Stimulated activated CD4-positive, alpha-beta T cell treated with anti-CD3 and anti-CD28 coated beads, Interleukin-1b, Interleukin-23, amount 100 ng/mL, for 1 hour (primary cell): ENCODE measurements around the gene GOLGA2.
A peak's percentile ranks its signal among the peaks of the same experiment; 100 is the strongest.

Source experiments
- DNase-seq, 2 donors: peaks; one replicate each; pipeline ENCODE4 v3.0.0-alpha.2; 2020; ENCODE audit warnings: low read depth in 2 of 2

Gene GOLGA2, protein sequence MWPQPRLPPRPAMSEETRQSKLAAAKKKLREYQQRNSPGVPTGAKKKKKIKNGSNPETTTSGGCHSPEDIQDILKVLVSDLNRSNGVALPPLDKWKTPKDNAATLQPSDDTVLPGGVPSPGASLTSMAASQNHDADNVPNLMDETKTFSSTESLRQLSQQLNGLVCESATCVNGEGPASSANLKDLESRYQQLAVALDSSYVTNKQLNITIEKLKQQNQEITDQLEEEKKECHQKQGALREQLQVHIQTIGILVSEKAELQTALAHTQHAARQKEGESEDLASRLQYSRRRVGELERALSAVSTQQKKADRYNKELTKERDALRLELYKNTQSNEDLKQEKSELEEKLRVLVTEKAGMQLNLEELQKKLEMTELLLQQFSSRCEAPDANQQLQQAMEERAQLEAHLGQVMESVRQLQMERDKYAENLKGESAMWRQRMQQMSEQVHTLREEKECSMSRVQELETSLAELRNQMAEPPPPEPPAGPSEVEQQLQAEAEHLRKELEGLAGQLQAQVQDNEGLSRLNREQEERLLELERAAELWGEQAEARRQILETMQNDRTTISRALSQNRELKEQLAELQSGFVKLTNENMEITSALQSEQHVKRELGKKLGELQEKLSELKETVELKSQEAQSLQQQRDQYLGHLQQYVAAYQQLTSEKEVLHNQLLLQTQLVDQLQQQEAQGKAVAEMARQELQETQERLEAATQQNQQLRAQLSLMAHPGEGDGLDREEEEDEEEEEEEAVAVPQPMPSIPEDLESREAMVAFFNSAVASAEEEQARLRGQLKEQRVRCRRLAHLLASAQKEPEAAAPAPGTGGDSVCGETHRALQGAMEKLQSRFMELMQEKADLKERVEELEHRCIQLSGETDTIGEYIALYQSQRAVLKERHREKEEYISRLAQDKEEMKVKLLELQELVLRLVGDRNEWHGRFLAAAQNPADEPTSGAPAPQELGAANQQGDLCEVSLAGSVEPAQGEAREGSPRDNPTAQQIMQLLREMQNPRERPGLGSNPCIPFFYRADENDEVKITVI

DNA sequence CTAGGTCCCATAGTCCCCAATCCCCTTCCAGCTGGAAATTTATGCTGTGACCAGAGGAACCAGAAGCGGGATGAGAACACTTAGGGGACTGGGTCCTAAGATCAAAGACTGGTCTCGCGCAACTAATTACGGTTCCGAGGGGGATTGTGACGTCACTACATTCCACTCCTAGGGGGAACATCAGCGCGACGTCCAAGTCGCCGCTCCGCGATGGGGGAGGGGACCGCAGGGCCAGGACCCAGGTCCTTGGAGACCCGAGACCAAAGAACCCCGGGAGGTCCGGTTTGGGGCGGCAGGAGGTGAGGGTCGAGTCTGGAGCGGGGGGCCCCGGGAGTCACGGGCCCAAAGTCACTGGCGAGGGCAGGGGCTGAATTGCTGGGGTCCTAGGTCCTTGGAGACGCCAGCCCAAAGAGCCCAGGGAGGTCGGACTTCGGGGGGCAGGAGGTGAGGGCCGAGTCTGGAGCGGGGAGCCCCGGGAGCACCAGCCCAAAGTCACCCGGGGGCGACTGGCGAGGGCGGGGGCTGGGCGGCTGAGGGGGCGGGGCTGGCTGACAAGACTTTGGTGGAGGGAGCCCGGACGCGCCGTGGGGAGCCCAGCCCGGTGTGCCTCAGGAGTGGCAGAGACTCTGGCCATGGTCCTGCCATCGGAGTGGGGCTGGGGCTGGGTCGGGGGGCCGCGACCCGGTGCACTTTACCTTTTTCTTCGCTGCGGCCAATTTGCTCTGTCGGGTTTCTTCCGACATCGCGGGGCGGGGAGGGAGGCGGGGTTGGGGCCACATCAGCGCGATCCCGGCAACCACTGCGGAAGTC is at the start of gene GOLGA2:
Gene GOLGA2 (minus strand): TSS at position 810 of the 810 bp plus-strand sequence. CDS start 31 bp downstream, at position 779.
- no peak for DNase-seq

DNA sequence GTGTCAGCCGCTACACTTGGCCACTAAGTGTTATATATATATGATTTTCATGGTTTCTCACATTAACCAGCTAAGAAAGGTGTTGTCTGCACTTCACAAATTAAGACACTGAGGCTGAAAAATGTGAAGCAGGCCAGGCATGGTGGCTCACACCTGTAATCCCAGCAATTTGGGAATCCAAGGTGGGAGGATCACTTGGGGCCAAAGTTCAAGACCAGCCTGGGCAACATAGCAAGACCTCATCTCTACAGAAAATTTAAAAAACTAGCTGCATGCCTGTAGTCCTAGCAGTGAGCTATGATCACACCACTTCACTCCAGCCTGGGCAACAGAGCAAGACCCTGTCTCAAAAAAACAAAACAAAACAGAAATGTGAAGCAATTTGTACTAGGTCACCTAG is 48.6 kb upstream of the GOLGA2 start:
- DNase-seq = no peak

DNA sequence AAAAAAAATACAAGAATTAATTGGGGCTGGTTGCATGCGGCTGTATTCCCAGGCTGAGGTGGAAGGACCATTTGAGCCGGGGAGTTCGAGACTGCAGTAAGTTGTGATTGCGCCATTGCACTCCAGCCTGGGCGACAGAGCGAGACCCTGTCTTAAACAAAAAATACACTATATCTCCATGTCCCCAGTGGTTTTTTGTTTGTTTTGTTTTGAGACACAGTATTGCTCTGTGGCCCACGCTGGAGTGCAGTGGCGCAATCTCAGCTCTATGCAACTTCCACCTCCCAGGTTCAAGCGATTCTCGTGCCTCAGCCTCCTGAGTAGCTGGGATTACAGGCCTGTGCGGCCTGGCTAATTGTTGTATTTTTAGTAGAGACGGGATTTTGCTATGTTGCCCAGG is 48.0 kb upstream of the GOLGA2 start:
- DNase-seq = no peak

DNA sequence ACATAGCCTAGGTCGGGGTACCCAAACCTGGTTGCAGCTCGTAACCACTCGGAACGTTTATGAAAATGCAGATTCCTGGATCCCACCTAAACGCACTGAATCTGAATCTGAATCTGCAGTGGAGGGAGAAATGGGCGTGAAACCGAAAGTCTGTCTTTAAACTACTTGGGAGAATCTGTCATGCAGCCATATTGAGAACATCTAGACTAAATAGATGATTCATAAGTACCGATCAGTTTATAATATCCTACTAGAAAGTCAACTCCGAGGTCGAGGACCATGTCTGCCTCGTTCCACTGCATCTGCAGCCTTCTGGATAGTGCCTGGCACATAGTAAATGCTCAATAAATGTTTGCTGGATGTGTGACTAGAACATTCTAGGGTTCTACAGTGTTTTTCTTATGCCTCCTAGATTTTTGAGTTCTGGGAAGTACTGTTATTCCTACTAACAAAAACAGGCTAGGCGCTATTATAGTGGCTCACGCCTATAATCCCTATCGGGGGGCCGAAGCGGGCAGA is 47.5 kb upstream of the GOLGA2 start:
- no peak for DNase-seq

DNA sequence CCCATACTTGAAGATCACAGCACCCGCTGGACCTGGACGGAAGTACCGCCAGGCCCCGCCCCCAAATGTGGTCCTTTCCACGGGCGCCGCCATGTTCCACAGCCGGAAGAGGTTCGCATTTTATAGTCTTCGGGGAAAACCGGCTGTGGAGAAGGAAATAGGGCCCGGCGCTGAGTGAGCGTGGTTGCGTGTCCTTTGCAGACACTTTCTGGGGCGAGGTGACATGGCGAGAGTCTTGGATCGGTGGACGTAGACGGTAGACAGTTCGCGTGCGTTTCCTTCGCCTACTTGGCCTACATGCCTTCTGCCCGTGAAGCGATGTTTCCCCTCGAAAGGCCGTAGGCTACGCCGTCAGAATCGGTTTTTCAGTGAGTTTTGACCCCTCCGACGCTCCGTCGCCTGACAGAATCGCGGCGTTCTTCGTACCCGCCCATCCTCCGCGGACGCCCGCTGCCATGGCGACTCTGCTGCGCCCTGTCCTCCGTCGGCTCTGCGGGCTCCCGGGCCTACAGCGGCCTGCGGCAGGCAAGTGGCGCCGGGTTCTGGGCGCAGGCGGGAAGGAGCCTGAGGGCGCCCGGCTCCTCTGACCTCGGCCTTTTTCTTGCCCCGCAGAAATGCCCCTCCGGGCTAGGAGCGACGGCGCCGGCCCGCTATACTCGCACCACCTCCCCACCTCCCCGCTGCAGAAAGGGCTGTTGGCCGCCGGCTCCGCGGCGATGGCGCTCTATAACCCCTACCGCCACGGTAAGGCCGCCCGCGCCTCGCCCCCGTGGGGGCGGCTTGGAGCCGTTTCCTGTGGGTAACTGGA is 46.8 kb upstream of the GOLGA2 start, which contains the start of the genes COQ4 and TRUB2:
Gene COQ4 (plus strand): TSS at position 436 of the 808 bp plus-strand sequence. CDS start 20 bp downstream, at position 456.
Gene TRUB2 (minus strand): TSS at position 44 of the 808 bp plus-strand sequence. CDS start 39 bp downstream, at position 5.
- DNase-seq = peak; percentile 79 to 87

DNA sequence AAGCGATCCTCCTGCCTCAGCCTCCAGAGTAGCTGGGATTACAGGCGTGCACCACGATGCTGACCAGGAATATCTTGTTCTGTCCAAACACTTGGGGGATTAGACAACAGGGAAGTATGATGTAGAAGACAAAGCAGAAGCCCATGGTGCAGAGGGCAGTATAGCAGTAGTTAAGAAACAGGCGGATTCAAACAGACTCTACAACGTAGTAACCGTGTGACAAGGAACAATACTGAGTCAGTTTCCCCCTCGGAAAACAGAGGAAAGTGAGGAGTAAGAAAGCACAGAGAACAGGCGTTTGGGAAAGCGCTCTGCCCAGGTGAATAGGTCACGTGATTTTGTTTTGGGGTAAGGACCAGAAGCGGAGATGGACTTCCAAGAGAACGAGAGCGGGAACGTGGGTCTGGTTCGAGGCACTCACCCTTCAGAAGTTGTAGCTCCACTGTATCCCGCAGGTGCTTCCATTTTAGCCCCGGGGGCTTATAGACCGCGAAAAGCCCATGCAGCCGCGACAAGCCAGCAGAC is 46.1 kb upstream of the GOLGA2 start:
- DNase-seq = no peak

DNA sequence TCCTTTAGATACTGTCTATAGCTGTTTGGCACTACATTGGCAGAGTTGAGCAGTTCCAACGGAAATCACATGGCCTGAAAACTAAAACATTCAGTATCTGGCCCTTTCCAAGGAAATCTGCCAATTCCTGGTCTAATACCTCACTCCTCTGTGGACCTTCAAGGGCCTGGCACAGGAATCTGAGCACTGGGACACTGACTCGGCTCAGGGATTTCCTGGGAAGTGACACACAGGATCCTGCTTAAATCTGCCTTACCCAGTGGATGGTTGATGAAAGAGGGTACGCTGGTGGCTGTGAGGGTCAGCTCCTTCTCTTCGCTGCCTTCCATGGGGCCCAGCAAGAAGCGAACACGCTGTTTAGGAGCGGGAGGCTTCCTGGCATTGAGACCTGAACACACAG is 45.5 kb upstream of the GOLGA2 start:
- DNase-seq = no peak

DNA sequence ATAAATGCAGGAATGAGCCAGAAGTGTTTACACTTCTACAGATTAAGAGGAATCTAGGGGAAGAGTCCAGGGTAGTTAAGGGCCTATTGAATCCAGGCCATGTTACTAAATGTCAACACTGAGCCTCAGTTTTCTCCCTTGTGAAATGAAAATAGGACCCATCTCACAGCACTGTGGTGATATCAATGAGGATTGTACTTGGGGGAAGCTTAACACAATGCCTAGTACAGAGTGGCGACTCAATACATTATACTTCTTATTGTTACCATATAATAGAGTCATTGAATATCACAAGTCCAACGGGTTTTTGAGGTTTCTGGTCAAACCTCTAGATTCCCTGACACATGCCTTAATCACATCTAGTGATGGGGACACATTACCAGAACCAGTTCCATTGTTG is 41.8 kb upstream of the GOLGA2 start:
- DNase-seq = no peak

DNA sequence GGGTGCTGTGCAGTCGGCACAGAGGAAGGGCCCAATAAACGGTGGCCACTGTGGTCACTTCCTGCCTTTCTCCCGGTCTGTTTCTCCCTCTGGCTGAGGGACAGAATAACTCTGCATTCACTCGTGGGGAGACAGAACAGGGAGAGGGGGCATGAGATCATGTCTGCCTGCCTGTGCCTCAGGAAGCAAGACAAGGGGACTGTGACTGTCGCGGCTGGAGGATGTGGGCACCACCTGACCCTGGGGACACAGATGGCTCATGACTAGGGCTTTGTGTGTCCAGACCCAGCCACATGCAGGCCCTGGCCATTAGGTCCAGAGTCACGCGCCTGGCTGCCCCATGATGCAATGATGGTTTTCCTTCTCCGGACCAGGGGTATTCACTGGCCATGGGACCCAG is 40.6 kb upstream of the GOLGA2 start:
- DNase-seq = no peak

DNA sequence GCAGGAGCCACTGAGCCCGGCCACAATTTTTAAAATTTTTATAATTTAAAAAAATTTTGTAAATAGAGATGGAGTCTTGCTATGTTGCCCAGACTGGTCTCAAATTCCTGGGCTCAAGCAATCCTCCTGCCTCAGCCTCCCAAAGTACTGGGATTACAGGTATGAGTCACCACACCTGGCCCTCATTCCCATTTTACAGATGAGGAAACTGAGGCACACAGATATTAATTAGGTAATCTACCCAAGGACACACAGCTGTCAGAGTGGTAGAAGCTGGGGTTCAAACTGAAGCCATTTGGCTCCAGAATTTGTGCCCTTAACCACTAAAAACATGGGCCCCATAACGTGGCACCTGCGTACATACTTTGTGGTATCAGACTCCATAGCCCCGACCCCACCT is 38.9 kb upstream of the GOLGA2 start:
- DNase-seq = no peak

DNA sequence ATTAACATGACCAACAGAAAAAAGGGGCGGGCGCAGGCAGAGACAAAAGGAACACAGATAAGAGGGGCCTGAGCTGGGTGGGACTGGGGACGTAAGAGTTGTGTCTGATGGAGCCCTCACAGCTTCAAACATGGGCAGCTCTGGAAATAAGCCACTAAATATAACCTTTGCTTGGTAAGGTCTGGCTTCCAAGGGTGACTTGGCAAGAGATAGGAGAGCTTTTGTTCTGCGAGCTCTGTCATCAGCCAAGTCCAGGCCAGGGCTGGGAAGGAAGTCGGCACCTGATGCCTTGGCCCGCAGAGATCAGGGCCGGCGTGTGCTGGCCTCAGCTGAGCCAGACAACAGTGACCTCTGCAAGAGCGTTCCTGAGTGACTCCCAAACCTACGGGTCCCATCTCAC is 34.7 kb upstream of the GOLGA2 start:
- DNase-seq = no peak

DNA sequence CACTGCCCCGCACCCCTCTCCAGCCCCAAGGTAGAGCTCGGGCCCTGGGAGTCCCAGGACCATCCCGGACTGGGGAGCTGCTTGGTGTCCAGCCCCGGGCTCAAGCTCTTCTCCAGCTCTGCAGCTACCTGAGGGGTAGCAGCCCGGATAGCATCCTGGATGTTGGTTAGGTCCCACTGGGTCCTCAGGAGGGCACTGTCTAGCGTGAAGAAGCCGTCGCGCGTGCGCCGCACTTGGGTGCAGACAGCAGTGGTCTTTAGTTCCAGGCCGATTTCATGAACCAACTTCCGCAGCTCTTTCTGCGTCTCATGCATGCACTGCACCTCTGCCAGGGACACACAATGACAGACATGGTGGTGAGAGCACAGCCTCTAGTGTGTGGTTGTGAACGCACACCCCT is 33.7 kb upstream of the GOLGA2 start:
- no peak for DNase-seq

DNA sequence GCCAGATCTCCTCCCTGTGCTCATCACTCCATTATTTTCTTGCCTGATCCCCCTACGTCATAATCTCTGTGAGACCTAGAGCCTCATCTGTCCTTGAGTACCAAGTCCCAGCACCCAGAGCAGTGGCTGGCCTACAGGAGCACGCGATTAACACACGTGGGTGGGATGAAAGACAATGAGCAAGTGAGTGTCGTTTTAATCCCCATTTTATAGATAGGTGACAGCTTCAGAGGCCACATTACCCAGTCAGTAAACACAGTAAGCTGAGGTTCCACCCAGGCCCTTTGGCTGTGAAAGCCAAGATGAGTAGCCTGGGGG is 29.1 kb upstream of the GOLGA2 start:
- DNase-seq = no peak

DNA sequence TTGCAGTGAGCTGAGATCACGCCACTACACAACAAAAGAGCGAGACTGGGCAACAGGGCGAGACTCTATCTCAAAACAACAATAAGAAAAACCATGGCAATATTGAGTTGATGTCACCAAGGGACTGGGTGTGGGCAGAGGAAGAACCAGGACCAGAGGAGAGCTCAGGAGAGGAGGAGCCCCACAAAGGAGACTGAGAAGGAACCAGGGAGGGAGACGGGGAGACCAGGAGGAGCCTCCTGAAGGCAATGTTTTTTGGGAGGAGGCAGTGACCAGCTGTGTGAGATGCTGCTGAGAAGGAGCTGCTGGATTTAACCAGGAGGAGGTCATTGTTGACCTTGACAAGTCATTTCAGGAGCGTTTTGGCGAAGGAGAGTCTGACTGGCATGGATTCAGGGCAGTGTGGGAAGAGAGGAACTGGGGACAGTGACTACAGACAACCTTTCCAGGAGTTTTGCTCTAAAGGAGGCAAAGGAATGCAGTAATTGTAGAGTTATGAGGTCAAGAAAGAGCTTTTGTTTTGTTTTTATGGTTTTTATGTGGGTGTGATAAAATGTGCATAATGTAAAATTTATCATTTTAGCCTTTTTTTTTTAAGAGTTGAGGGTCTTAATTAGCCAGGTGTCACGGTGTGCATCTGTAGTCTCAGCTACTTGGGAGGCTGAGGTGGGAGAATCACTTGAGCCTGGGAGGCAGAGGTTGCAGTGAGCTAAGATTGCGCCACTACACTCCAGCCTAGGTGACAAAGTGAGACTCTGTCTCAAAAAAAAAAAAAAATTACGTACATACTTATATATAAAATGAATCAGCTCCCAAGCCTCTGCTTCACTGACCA is 28.5 kb upstream of the GOLGA2 start:
- no peak for DNase-seq

DNA sequence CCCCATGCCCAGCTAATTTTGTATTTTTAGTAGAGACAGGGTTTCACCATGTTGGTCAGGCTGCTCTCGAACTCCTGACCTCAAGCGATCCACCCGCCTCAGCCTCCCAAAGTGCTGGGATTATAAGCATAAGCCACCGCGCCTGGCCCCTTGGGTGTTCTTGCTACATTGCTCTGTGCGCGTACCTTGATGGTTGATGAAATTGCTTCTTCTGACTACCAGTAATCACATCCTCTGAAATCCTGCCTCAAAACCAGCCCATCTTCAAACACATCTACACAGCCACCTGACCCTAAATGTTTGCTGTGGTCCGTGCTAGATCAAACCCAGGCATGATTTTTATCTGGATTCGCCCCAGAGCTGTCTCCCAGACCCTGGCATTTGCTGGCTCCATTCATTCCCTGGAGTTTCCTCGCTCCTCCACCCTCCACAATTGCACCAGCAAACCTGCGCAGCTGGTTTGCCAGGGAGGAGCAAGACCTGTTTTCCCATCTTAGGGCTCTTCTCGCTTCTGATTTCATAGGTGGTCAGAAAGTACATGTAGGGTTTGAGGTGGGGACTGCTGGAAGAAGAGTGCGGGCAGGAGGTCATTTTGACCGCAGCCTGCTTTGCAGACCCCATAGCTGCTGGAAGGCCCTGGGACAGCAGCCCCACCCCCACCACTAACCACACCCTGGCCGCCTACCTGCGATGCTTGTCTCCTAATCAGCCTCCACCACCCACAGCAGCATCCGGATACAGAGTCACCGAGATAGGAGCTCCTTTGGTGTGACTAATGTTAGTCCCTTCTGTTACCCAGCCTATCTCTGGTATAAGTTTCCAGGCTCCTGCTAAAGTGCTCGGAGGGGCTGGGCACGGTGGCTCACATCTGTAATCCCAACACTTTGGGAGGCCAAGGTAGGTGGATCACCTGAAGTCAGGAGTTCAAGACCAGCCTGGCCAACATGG is 23.0 kb upstream of the GOLGA2 start:
- no peak for DNase-seq

DNA sequence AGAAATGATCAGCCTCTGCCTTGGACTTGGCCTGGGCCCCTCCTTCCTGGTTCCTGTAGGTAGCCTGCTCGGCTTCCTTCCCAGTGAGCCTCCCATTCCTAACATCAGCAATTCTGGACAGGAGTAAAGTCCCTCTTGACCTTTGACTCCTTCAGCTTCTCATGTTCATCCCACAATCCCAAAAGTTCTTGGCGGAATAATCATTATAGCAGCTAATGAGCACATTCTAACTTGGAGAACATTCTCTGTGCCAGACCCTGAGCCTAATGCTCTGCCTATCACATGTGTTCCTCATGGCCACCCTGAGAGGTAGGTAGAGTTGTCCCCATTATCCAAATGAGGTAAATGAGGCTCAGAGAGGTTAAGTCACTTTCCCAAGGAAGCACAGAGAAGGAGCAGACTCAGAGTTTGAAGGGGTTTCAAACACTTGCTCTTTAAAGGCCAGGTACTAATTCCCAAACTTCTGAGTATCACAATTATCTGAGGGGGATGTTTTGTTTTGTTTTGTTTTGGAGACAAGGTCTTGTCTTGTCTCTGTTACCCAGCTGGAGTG is 21.5 kb upstream of the GOLGA2 start:
- DNase-seq = no peak

DNA sequence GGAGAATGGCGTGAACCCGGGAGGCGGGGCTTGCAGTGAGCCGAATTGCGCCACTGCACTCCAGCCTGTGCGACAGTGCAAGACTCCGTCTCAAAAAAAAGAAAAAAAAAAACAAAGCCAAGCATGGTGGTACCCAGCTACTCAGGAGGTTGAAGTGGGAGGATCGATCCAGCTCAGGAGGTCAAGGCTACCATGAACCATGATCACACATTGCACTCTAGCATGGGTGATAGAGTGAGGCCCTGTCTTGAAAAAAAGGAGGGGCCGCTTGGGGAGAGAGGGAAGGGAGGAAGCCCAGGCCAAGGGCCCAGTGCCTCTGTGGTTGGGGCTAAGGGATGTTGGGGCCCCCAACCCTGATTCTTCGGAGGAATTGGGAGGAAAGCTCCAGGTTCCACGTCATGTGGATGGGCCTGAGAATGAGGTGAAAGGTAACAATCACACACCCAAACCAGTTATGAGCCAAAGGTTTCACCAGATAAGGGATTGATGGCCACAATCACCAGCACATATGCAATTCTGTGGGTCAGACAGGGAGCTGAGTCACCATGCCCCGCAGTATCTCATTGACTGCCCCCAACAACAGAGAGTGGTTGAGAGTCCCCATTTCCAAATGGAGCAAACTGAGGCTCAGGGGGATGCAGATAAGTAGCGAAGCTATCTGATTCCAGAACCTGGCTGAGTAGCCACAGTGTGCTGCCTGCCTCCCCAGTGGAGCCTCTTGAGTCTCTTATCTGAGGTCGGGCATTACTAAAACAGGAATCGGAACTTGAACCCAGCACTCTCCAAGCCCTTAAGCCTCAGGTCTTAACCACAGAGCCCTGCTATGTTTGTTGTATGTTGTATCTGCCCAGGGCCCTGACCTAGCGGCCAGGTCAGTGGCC is 20.8 kb upstream of the GOLGA2 start:
- DNase-seq = no peak
